Activated T-helper 1 cell treated with anti-CD3 and anti-CD28 coated beads, Interleukin-2, amount 50 U/mL, for 16 hours (primary cell): ENCODE measurements around the gene COMMD10.
"Not testable (repeated sequence)": the region's sequence is repeated elsewhere in the genome, so short reads cannot be mapped to it uniquely, and the experiment has no call there.

ENCODE experiments used
- DNase-seq, 2 donors: peaks; one replicate each; pipeline ENCODE4 v3.0.0-alpha.2; 2020; ENCODE audit warnings: low read depth in 1 of 2, low spot score in 1 of 2

Gene COMMD10

DNA sequence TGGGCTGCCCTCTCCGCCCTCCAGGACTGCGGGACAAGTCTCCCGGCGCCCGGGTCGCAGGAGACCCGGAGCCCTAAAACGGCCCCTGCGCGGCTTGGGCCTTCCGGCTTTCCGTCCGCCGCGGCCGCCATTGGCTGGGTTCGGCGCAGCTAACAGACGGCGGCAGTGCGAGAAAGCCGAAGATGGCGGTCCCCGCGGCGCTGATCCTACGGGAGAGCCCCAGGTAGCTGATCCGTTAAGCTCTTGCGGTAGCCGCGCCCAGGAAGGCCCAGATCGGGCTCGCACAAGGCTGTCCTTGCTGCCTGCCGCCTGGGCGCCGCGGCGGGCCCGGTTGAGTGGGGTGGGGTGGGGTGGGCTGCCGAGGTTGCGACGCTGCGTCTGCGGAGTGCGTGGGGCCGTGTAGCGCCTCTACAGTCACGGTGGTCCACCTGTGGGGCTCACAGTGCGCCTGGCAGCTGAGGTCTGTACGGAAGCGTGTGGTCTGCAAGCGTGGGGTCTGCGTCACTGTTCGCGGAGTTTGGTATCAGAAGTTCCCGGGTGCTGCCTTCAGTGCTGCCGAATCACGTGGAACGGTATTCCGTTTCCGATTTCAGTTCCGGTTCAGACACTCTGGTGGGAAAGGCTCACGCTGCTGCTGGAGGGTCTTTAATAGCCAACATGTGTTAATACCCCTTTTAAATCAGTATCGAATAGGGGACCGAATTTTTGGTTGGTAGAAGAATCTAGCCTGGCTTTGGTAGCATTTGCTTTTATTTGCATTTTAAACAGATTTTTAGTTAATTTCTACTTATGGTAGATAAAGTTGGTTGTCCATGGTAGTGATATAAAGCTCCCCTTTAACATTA, at the start of gene COMMD10:
Gene COMMD10 (plus strand): TSS at position 155 of the 845 bp plus-strand sequence.
- DNase-seq: peak; percentile 55 to 57

DNA sequence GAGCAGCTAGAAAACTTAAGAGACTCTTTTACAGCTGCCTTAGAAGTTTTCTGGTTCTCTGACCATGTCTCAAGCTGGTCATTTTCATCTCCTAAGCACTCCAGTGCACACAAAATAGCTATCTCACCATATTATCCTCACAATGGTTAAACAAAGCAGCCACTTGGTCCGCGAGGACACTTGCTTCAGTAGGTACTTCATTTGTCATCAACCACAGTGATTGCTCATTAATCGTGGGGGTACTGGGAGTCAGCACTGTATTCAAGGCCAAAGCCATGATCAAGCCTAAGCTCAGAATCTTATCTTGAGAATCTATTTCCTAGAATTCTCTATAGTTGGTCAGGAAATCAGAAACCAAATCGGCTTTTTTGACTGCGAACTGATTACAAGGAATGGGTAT, 49.7 kb upstream of the COMMD10 start:
- DNase-seq: no peak

DNA sequence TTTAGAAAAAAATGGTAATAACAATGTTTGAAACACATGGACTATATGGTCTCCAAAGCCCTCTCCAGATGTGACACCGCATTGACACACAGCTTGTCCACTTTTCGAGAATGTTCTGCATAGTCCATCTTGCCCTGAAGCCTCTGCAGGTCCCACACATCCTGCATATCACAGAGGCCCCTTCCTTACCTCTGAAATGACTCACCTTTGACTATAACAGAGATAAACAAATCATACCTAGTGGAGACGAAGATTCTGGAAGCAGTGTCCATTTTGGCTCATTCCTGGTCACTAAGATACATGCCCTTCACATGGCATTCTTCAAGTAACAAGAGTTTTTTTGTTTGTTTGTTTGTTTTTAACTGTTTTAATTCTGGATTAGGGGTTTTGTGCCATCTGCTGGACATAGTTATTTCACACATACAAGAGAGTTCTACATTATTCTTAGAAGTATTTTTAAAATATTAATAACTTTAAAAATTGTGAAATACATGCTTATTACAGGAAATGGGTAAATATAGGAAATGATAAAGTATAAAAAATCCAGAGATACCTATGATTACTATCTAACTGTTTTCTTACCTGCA, 47.5 kb upstream of the COMMD10 start:
- no peak for DNase-seq

DNA sequence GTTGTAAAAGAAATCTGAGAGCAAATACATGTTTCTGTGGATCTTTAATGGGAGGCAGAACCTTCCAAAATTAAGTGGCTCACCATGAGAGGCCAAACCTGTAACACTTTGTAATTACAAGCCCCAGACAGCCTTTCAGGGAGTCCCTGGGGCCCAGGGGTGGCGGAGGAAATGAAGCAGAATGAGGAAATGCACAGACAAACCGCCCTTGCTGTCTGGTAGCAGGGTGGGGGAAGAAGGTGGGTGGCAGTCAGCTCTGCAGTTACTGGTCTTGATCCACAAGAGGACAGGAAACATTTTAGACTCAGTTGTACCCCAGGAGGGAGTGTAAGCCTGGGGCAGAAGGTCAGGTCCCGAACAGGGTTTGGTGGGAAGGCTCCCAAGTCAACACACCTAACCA, 46.0 kb upstream of the COMMD10 start:
- DNase-seq: no peak

DNA sequence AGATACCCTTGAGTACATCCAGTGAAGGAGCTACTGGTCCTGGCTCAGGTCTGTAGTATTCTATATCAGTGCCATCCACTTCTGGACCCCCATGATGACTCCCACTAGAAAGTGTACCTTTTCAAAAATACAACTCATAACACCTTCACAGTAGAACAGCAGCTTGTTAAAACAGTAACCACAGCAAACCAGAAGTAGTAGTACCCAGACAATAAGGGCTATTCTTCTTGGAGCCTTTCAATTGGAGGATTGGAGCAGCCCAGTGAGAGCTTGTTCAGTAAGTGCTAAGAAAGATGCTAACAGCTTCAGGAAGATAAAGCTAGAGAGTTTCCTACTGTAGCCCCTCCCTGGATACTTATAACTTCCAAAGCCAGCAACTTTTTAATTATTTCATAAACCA, 42.5 kb upstream of the COMMD10 start:
- no peak for DNase-seq

DNA sequence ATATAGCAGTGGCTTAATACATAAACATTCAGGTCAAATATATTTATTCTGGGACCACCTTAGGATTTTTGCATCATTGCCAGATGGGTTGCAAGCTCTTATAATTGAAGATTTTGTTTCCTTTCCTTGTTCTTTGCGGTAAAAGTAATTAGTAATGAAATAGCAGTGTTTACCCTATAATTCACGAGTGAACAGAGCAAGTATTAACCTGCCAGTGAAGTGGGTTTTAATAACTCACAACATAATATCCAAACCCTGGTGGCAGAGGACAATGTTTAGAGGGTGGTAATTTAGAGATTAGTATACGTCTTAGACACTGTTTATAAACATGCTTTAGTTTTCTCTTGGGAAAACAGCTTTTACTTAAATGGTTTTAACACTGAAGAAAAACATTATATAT, 40.8 kb upstream of the COMMD10 start:
- DNase-seq: no peak

DNA sequence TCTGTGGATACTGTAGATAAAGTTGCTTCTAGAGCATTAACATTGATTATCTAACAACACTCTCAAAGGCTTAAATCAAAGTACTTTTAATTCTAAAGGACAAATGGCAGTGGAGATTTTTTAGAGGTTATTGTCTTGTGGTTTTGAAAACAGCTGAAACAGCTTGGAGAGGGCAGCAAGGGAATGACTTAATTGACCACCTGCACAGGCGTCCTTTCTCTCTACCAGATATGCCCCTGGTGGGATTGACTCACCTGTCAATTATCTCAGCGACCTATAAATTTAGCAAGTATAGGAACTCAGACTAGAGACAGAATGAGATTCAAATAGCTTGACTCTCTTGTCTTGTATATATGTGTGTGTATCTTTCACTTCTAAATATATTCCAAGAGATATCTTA, 39.0 kb upstream of the COMMD10 start:
- no peak for DNase-seq

DNA sequence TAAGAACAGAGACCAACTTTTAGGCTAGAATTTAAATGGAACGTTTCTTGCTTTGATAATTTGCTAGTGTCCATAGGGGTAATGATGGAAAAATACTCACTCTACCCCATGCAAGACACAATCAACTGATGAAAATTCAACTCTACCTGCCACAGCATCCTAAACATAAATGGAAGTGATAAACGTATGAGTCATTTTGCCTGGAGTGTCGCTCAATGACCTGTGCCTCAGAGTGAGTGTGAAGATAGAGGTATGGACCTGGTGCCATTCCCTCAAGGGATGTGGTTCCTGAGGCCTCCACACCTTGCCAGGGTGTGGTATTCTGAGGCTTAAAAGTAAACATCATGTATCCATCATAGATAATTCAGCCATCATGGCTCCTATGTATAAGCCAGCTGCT, 38.6 kb upstream of the COMMD10 start:
- DNase-seq: no peak

DNA sequence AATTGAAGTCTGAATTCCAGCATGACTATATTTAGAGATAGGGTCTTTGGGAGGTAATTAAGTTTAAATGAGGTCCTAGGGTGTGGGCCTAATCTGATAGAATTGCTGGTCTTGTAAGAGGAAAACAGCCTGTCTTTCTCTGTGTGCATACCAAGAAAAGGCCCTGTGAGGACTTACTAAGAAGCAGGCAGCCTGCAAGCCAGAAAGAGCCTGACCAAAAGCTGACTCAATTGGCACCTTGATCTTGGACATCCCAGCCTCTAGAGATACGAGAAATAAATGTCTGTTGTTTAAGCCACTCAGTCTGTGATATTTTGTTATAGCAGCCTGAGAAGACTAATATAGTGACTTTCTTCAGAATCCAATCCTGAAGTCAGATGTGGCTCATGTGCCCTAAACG, 38.0 kb upstream of the COMMD10 start:
- DNase-seq: no peak

DNA sequence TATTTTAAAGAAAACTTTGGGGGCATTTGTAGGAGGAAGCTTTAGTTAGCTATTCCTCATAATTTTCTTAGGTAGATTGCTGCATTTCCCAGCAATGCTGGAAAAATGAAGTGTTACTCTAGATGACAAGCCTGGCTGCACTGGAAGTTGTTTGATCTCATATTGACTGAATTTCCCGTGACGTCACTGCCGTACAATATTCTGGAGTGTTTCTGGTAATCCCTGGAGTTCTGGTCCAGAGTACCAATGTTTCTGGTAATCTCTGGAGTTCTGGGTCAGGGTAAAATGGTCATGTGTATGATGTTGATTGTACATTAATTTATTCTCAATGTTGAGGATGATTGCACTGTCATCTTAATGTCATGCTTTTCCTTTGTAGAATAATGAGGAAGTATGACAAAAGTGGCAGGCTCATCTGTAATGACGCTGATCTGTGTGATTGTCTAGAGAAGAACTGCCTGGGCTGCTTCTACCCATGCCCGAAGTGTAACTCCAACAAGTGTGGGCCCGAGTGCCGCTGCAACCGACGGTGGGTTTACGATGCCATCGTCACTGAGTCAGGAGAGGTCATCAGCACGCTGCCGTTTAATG, 26.4 kb upstream of the COMMD10 start:
- DNase-seq: no peak

DNA sequence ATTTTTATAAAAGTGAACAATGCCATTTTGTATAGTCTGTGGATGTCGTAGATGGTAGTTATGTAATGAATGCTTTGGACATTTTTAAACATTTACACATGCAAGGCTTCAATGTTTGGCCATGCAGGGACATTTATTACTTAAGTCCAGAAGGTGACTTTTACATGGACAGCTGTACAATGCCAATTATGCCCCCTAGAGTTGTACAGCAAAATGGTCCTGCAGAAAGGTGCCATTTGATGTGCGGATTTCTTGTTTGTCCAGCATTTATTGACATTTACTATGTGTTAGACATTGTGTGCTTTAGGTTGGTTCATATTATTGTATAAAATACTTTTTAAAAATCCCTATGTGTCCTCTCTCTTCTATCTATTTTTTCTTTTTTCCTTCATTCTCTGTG, 22.5 kb upstream of the COMMD10 start:
- DNase-seq: no peak

DNA sequence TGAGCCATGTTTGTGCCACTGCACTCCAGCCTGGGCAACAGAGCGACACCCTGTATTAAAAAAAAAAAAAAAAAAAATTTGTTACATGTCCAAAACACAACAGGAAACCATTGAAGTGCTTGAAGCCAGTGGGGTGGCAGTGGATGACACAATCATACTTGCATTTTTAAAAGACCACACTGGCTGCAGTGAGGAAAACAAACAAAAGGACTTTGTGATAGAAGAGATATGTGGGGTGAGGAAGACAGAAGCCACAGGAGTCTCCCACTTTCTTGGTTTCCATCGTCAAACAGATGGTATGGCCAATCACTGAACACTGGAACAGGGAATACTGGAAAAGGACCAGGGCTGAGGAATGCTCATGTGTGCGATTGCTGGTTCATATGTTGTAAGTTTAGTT, 20.9 kb upstream of the COMMD10 start:
- DNase-seq: no peak

DNA sequence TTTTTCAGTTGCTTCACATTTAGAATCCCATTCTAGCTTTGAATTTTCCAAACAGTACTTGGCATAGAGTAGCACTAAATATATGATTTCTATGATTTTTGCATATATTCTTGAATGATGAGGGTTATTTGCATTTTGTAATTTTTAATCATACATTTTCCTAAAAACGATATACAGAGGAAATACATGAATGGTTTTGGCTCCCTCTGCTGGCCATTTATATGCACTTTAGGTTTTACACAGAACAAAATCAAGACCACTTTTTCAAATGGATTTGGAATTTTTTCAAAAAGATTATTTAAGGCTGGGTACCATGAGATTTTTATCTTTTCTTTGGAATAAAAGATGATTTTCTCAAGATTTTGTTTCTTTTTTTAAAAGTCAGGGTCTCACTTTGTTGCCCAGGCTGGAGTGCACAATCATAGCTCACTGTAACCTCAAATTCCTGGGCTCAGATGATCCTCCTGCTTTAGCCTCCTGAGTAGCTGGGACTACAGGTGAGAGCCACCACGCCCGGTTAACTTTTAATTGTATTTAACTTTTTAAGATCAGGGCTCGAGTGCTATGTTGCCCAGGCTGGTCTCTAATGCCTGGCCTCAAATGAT, 16.7 kb upstream of the COMMD10 start:
- DNase-seq: no peak

DNA sequence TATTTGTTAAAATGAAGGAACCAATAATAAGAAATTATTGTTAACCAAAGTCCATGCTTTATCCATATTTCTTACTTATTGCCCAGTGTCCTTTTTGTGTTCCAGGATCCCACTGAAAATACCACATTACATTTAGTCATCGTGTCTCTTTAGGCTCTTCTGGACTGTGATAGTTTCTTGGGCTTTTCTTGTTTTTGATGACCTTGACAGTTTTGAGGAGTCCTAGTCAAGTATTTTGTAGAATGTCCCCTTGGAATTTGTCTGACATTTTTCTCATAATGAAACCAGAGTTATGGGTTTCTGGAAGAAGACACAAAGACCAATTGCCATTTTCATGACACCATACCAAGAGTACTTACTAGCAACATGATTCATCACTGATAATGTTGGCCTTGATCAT, 13.6 kb upstream of the COMMD10 start:
- DNase-seq: no peak

DNA sequence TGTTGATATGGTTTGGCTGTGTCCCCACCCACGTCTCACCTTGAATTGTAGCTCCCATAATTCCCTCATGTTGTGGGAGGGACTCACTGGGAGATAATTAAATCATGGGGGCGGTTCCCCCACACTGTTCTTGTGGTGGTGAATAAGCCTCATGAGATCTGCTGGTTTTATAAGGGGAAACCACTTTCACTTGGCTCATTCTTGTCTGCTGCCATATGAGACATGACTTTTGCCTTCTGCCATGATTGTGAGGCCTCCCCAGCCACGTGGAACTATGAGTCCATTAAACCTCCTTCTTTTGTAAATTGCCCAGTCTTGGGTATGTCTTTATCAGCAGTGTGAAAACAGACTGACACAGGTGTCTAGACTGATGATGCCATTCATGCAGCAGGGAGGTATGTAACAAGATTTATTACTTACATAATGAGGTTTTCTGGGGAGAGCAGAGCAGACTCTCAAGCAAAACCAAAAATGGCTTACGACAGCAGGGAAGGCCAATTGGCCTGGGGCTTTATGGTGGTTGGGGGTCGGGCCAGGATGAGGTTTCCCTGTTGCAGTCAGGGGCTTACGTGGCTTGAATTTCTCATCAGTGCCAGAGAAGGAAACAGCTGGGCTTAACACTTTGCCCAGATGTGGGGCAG, 9.5 kb upstream of the COMMD10 start:
- no peak for DNase-seq

DNA sequence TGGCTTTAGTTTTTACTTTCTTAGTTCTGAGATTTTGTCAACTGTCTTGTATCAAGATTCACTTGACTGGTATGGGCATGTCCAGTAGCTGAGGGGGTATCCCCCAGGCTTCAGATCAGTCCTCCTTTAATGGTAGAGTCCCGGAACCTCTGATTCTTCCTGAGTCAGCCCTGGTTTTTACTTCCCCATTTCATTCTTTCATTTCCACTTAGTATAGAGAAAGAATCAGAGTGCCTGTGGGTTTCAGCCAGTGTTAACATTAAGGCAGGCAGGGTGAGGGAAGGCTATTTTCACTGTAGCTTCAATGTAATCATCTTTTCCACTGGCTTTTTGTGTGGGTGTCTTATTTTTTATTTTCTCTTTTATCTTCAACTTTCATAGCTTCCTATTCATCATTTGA, 8.3 kb upstream of the COMMD10 start:
- no peak for DNase-seq

DNA sequence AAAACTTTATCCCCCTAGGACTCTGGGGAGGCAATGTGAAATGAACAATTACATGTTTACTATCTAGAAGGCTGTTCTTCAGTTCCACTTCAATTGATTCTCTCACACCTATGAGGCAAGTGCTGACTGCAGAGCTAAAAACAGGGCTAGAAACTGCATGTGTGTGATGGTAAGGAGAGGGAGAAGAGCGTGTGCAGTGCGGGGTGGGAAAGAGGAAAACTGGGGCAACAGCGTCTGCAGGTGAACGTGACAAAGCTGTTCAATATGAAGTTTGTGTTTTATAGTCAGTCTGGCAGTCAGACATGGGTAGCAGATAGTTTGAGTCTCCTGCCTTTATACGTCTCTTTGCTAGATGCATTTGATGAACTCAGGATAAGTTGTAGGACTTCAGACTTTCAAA, 6.6 kb upstream of the COMMD10 start:
- no peak for DNase-seq

DNA sequence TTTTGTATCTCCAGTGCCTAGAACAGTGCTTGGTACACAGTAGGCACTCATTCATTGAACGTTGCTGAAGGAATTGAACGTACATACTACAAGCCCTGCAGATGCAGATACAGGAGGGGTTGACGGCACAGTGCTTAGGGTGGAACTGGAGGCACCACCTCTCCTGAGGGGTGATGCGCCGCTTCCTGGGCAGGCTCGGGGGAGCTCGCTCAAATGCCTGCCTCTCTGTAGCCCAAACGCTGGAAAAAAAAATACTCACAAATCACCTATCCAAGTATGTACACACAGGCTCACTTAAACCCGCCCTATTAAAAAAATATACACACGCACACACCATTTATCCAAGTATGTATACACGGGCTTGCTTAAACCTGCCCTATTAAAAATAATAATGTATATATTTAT, 536 bp upstream of the COMMD10 start:
- no peak for DNase-seq

DNA sequence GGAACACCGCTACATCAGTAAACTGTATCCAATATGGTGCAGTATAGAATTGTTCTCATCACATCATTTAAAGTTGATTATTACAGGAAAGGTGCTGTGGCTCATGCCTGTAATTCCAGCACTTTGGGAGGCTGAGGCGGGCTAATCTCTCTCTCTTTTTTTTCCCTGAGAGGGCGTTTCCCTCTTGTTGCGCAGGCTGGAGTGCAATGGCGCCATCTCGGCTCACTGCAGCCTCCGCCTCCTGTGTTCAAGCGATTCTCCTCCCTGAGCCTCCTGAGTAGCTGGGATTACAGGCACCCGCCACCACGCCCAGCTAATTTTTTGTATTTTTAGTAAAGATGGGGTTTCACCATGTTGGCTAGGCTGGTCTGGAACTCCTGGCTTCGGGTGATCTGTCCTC, 1.5 kb downstream of the COMMD10 start:
- DNase-seq: not testable (repeated sequence)

DNA sequence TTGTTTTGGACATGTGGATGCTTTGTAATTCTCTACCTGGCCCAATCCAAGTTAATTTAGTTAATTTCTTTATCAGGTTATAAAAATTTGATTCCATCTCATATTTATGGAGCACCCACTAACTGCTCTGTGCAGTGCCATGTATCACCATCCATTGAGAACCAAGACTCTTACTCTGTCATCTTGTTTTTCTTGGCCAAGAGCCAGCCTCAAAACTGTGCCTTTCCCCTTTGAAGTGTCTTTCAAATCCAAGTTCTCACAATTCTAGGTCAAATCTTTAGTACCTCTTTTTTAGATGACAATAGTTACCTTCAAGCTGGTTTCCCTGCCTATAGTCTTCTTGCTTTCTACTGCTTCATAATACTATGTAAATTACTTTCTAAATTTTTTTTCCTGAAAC, 3.2 kb downstream of the COMMD10 start:
- no peak for DNase-seq

DNA sequence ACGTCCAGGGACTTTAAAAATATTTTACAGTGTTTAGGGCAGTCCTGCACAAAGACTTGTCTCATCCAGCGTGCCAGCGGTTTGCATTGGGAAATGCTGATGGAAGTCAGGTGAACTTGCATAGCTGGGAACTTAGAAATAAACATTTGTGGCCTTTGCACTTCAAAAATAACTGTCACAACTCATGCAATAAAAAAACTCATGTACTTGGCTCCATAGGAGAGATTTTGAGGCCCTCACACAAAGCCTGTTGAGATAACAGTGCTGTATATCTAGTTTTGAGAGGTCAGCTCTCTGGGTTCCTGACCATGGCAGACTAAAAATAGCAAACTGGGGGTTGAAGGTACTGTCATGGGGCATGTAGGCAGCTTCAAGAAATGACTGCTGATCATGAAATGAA, 5.5 kb downstream of the COMMD10 start:
- DNase-seq: no peak

DNA sequence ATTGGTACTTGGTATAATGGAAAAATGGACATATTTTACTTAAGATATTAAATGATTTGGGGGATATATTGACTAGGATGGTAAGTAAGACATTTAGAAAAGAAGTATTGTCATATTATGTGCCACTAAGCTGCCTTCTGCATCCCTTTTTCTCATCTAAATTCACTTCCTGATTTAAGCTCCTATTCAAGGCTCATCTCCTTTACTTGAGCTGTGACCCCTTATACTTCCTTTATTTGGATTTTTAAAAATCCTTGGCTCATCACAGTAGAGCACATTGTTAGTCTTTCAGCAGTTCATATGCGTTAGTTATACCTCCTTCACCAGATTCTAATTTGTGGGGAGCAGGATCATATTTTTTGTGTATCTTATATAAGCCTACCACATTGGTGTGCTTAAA, 6.6 kb downstream of the COMMD10 start:
- DNase-seq: no peak
